KOPT-K1 (cell line): ENCODE measurements around the gene PDLIM7.

Source experiments
- H3K27ac ChIP-seq: fragments of 200-600 bp; sonication (generic); 2 replicates; pipeline ENCODE4 v1.5.1; 2016; ENCODE audit warnings: antibody characterized with exemption, mild to moderate bottlenecking, low read depth, low read length; ENCODE audit not compliant: poor library complexity, severe bottlenecking
- H3K36me3 ChIP-seq: fragments of 200-600 bp; sonication (generic); 2 replicates; pipeline ENCODE4 v1.5.1; 2017; ENCODE audit warnings: antibody characterized with exemption, mild to moderate bottlenecking, low read length, moderate library complexity; ENCODE audit not compliant: insufficient read depth
- H3K9me3 ChIP-seq: fragments of 200-600 bp; sonication (generic); 2 replicates; pipeline ENCODE4 v1.5.1; 2017; ENCODE audit warnings: antibody characterized with exemption, low read length, mild to moderate bottlenecking; ENCODE audit not compliant: insufficient read depth, poor library complexity, severe bottlenecking

PDLIM7 gene

GRCh38 chr5:177514541-177514940 is 17.1 kb upstream of the PDLIM7 start:
- H3K36me3 ChIP-seq: peaks cover 69% of the 10 kb centered on the region

DNA sequence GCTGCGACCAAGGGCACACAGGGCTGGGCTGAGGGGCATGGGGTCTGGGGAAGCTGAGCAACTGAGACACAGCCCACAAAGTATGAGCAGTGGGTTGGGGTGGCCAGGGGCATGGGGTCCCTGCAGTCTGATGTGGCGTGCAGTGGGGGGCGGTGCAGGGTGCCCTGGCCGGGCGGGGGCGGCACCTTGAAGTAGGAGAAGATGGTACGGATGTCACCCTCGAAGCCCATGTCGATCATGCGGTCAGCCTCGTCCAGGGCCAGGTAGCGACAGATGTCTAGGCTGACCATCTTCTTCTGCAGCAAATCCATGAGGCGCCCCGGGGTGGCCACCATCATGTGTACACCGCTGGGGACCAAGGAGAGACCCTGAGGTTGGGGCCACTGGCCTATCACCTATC is 16.1 kb upstream of the PDLIM7 start:
- H3K36me3 ChIP-seq: peaks cover 71% of the 10 kb centered on the region
- no peaks in the 10 kb centered on the region for H3K9me3 ChIP-seq
- H3K27ac ChIP-seq: no peak overlapping the region

More at GRCh38 chr5:177514541-177514940, 17.1 kb upstream of the PDLIM7 start:
- Histone ChIP-seq H3K9me3 (no peaks in the 10 kb centered on the region), H3K27ac (no peak overlapping the region)

DNA sequence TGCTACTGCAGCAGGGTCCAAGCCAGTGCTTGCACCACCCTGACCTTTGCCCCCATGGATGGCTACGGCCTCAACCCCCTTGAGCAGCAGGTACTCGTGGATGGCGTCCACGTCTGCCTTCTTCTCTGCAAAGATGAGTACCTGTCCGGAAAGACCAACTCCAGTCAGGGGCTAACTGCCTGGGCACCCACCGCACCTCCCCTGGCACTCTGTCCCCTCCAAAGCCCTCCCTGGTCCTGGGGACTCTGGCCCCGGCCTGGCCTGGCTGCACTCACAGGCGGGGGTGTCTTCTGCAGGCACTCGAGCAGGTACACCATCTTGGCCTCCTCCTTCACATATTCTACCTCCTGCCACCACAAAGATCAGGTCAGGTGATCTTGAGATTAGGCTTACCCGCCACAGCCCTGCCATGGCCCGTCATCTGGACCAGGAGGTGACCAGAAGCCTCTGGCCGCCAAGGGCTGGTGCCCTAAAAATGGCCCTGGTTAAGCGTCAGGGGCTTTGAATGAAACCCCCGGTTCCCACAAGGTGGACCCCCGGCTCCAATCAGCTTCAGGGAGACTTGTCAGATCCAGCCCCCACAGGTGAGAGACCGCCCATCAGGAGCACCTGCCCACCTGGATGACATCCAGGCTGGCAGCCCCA is 15.5 kb upstream of the PDLIM7 start:
- Histone ChIP-seq H3K9me3 (no peaks in the 10 kb centered on the region), H3K36me3 (peaks cover 76% of the 10 kb centered on the region), H3K27ac (no peak overlapping the region)

- Histone ChIP-seq H3K36me3 (peaks cover 79% of the 10 kb centered on the region), H3K27ac (no peak overlapping the region), H3K9me3 (no peaks in the 10 kb centered on the region)
These were observed 14.6 kb upstream of the PDLIM7 start for GRCh38 chr5:177511796-177512675.

GRCh38 chr5:177511181-177511580 is 13.8 kb upstream of the PDLIM7 start:
- H3K9me3 ChIP-seq: no peaks in the 10 kb centered on the region
- H3K27ac ChIP-seq: no peak overlapping the region
- peaks cover 79% of the 10 kb centered on the region for H3K36me3 ChIP-seq

DNA sequence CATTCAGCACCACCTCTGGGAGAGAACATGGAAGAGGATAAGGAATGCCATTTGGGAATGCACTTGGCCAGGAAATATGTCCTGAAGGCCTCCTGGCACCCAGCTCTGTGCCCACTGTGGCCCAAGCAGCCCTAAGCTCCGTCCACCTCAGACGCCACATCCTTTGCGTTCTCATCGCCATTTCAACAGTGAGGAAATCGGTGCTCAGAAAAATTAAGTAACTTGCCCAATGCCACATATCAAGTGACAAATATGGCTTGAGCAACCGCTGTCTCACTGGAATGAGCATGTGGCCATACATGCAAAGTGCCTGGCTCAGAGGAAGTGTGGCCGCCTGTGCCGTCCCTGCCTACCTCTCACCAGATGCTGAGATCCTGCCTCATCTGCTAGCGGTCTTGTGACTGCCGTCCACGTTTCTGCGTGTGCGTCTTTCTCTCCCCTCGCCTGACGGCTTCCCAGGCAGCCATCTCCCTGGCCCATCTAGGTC is 13.2 kb upstream of the PDLIM7 start:
- H3K27ac ChIP-seq: no peak overlapping the region

GRCh38 chr5:177509991-177510566 is 12.7 kb upstream of the PDLIM7 start:
- Histone ChIP-seq H3K27ac (no peak overlapping the region), H3K36me3 (peaks cover 70% of the 10 kb centered on the region)

More for the DNA sequence above, 13.2 kb upstream of the PDLIM7 start:
- Histone ChIP-seq H3K36me3 (peaks cover 75% of the 10 kb centered on the region), H3K9me3 (no peaks in the 10 kb centered on the region)

DNA sequence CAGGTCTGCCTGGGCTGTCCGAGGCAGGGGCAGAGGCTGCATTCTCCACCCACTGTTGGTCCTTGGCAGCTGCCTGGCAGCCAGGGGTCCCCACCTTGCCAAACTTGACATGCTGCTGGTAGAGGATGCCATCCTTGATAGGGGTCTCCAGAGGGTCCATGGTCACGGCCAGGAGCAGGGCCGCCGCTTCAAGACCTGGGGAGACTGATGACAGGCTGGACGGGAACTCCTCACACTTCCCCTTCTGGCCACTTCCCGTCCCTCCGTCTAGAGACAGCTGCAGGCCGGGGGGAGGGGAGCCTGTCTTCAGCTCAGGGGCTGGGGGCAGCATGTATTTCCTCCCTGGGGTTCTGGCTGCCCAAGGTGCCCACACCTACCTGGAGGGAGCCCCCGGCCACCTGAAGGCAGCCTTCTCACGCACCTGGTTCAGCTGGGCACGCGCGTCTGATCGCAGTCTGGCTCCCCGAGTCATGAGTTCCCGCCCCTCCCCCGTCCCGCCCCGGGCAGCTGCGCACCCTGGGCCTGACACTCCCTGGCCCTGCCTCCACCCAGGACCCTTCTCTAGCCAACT is 12.1 kb upstream of the PDLIM7 start, which contains the start of gene DOK3:
Gene DOK3 (minus strand): TSS at position 446 of the 571 bp plus-strand sequence. CDS start 286 bp downstream, at position 160.
- no peak within 1 kb of the TSS for H3K27ac ChIP-seq
- no peaks in the 10 kb centered on the region for H3K9me3 ChIP-seq
- peaks cover 63% of the 10 kb centered on the region for H3K36me3 ChIP-seq

More at GRCh38 chr5:177509991-177510566, 12.7 kb upstream of the PDLIM7 start:
- H3K9me3 ChIP-seq: no peaks in the 10 kb centered on the region

DNA sequence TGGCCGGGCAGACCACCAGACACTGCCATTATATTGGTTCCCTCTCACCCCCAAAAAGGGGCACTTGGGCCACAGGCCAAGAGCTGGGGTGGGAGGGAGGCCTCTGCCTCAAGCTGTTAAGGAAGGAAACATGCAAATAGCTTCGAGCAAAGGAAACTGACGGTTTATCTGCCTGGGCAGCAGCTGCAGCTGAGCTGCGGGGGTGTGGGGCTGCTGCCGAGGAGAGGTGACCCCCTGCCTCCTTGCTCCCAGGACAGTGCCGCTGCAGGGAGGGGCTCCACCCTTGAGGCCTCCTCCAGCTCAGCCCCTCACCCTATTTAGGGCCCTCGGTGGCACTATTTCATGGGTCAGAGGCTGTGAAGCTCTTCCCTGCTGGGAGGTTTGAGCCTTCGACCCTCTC is 11.4 kb upstream of the PDLIM7 start:
- H3K36me3 ChIP-seq: peaks cover 57% of the 10 kb centered on the region
- no peak overlapping the region for H3K27ac ChIP-seq
- H3K9me3 ChIP-seq: no peaks in the 10 kb centered on the region

DNA sequence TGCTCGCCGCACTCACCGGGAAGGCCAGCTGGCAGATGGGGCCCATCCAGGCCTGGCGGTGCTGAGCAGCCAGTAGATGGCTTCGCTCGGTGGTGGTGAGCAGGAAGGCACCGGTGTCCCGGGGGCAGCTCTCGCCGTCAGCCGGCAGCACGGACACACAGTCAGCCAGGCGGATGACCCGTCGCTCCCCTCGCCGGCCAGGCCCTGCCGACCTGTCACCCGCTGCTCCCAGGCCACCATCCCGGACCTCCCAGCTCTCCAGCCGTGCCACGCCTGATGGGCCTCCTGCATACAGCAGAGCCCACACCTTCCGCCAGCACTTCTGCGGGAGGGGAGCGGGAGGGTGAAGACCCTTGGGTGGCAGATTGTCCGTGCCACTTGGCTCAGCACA is 10.8 kb upstream of the PDLIM7 start:
- Histone ChIP-seq H3K36me3 (peaks cover 51% of the 10 kb centered on the region), H3K27ac (no peak overlapping the region)

DNA sequence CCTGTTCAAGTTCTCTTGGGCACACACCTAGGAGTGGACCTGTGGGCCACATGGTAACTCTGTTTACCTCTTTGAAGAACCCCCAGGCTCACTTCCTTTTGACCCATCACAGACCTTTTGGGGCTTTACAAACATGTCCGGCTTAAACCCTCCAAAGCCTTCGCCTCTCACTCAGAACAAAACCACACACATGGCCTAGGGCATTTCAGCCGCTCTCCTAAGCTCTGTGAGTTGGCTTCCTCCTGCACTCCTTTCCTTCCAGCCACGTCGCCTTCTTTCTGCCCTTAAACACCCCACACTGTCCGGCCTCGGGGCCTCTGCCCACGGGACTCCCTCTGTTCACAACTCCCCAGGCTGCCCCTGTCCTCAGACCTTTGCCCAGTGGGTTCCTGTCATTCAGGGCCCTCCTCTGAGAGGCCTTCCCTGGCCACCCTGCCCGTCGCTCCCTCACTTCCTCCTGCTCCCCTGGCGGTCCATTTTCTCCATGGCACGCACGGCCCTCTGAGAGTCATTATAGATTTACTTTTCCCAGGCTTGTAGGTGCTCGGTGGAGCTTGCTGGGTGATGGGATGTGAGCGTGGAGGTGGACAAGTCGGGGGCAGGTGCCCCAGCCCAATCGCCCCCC is 10.3 kb upstream of the PDLIM7 start:
- no peaks in the 10 kb centered on the region for H3K9me3 ChIP-seq
- no peak overlapping the region for H3K27ac ChIP-seq
- peaks cover 46% of the 10 kb centered on the region for H3K36me3 ChIP-seq

More for the DNA sequence above, 10.8 kb upstream of the PDLIM7 start:
- no peaks in the 10 kb centered on the region for H3K9me3 ChIP-seq

DNA sequence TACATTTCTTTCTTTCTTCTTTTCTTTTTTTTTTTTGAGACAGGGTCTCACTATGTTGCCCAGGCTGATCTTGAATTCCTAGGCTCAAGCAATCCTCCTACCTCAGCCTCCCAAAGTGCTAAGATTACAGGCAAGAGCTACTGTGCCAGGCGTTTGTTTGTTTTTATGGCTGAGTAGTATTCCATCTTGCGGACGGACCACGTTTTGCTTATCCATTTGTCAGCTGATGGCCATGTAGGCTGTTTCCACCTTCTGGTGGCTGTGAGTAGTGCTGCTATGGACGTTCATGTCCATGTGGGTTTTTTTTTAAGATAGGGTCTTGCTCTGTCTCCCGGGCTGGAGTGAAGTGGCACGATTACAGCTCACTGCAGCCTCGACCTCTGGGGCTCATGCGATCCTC is 9.8 kb upstream of the PDLIM7 start:
- H3K36me3 ChIP-seq: peaks cover 40% of the 10 kb centered on the region

GRCh38 chr5:177505075-177505474 is 7.7 kb upstream of the PDLIM7 start:
- H3K9me3 ChIP-seq: no peaks in the 10 kb centered on the region
- peaks cover 20% of the 10 kb centered on the region; the same call in 1 of the 2 replicates for H3K36me3 ChIP-seq
- H3K27ac ChIP-seq: no peak overlapping the region

More for the DNA sequence above, 9.8 kb upstream of the PDLIM7 start:
- Histone ChIP-seq H3K27ac (no peak overlapping the region), H3K9me3 (no peaks in the 10 kb centered on the region)
